SK-N-SH treated with all-trans-retinoic acid at 6 μM for 48 hours (cell line): ENCODE data around the gene C1QTNF4.

Experiments used
- ATAC-seq: fragments of 200-7000 bp; cut with Tn5 transposase; 3 replicates; pipeline ENCODE4 v1.9.1; 2020; ENCODE audit warnings: mild to moderate bottlenecking, moderate library complexity
- ARNTL ChIP-seq: fragments of 450-650 bp; formaldehyde crosslinking; IDR thresholded peaks from 2 replicates; pipeline ENCODE4 v1.5.0; 2020; ENCODE audit warnings: low read depth, mild to moderate bottlenecking, moderate library complexity, borderline replicate concordance
- BACH2 ChIP-seq: fragments of 250-450 bp; sonication (Bioruptor Pico); IDR thresholded peaks from 2 replicates; pipeline ENCODE4 v1.9.0; 2021; ENCODE audit warnings: mild to moderate bottlenecking, borderline replicate concordance
- CREB5 ChIP-seq: fragments of 250-450 bp; sonication (Bioruptor Pico); IDR thresholded peaks from 2 replicates; pipeline ENCODE4 v1.5.1; 2020; ENCODE audit warnings: low read depth, mild to moderate bottlenecking, moderate library complexity
- CSDC2 ChIP-seq: fragments of 250-450 bp; sonication (Bioruptor Pico); IDR thresholded peaks from 2 replicates; pipeline ENCODE4 v1.5.0; 2020; ENCODE audit warnings: mild to moderate bottlenecking, moderate library complexity
- ESRRG ChIP-seq: fragments of 250-450 bp; sonication (Bioruptor Pico); IDR thresholded peaks from 2 replicates; pipeline ENCODE4 v1.6.1; 2021; ENCODE audit warnings: mild to moderate bottlenecking
- GLIS3 ChIP-seq: fragments of 250-450 bp; sonication (Bioruptor Pico); IDR thresholded peaks from 2 replicates; pipeline ENCODE4 v1.5.0; 2020; ENCODE audit warnings: mild to moderate bottlenecking, moderate library complexity
- ISL1 ChIP-seq: fragments of 250-450 bp; sonication (Bioruptor Pico); IDR thresholded peaks from 2 replicates; pipeline ENCODE4 v2.1.2; 2022; ENCODE audit warnings: mild to moderate bottlenecking, moderate library complexity
- OSR1 ChIP-seq: fragments of 250-450 bp; sonication (Bioruptor Pico); IDR thresholded peaks from 2 replicates; pipeline ENCODE4 v1.8.0; 2022; ENCODE audit warnings: moderate library complexity, mild to moderate bottlenecking, inconsistent platforms
- PATZ1 ChIP-seq: fragments of 250-450 bp; sonication (Bioruptor Pico); IDR thresholded peaks from 2 replicates; pipeline ENCODE4 v1.8.0; 2020; ENCODE audit warnings: mild to moderate bottlenecking, moderate library complexity, borderline replicate concordance
- PPARA ChIP-seq: fragments of 250-450 bp; sonication (Bioruptor Pico); IDR thresholded peaks from 2 replicates; pipeline ENCODE4 v1.5.0; 2020; ENCODE audit warnings: mild to moderate bottlenecking, borderline replicate concordance
- RARB ChIP-seq: fragments of 250-450 bp; sonication (Bioruptor Pico); IDR thresholded peaks from 2 replicates; pipeline ENCODE4 v1.8.0; 2021; ENCODE audit warnings: mild to moderate bottlenecking, moderate library complexity
- SNAI2 ChIP-seq: fragments of 250-450 bp; sonication (Bioruptor Pico); IDR thresholded peaks from 2 replicates; pipeline ENCODE4 v1.5.0; 2020; ENCODE audit warnings: mild to moderate bottlenecking, moderate library complexity
- TCF4 ChIP-seq: fragments of 250-450 bp; sonication (Bioruptor Pico); IDR thresholded peaks from 2 replicates; pipeline ENCODE4 v1.8.0; 2021; ENCODE audit warnings: mild to moderate bottlenecking, moderate library complexity, borderline replicate concordance
- TOX ChIP-seq: fragments of 250-450 bp; sonication (Bioruptor Pico); IDR thresholded peaks from 2 replicates; pipeline ENCODE4 v1.8.0; 2021; ENCODE audit warnings: mild to moderate bottlenecking, moderate library complexity, borderline replicate concordance
- ZC3H10 ChIP-seq: fragments of 250-450 bp; sonication (Bioruptor Pico); IDR thresholded peaks from 2 replicates; pipeline ENCODE4 v1.5.1; 2021; ENCODE audit warnings: mild to moderate bottlenecking, moderate library complexity
- ZFP3 ChIP-seq: fragments of 250-450 bp; sonication (Bioruptor Pico); IDR thresholded peaks from 2 replicates; pipeline ENCODE4 v1.5.0; 2020; ENCODE audit warnings: mild to moderate bottlenecking, moderate library complexity
- ZFP30 ChIP-seq: fragments of 450-650 bp; formaldehyde crosslinking; IDR thresholded peaks from 2 replicates; pipeline ENCODE4 v1.5.0; 2022; ENCODE audit warnings: mild to moderate bottlenecking, moderate library complexity
- ZNF565 ChIP-seq: fragments of 450-650 bp; formaldehyde crosslinking; conservative IDR thresholded peaks from 2 replicates; pipeline ENCODE4 v1.5.0; 2020; ENCODE audit warnings: low read depth, mild to moderate bottlenecking, moderate library complexity
- ZNF70 ChIP-seq: fragments of 450-650 bp; formaldehyde crosslinking; IDR thresholded peaks from 2 replicates; pipeline ENCODE4 v1.5.0; 2020; ENCODE audit warnings: mild to moderate bottlenecking, moderate library complexity
- ZNF8 ChIP-seq: fragments of 450-650 bp; formaldehyde crosslinking; IDR thresholded peaks from 2 replicates; pipeline ENCODE4 v1.5.0; 2020; ENCODE audit warnings: mild to moderate bottlenecking, moderate library complexity
- TF ChIP-seq, protein P1 (sequence below): fragments of 250-450 bp; sonication (Bioruptor Pico); IDR thresholded peaks from 2 replicates; pipeline ENCODE4 v1.5.1; 2021; ENCODE audit warnings: mild to moderate bottlenecking, moderate library complexity
- TF ChIP-seq, protein P2 (sequence below): fragments of 250-450 bp; sonication (Bioruptor Pico); IDR thresholded peaks from 2 replicates; pipeline ENCODE4 v1.8.0; 2021; ENCODE audit warnings: low read depth, mild to moderate bottlenecking, moderate library complexity, borderline replicate concordance

C1QTNF4 gene

GRCh38 chr11:47589977-47590861 is 4.0 kb downstream of the C1QTNF4 start:
- no peak for ATAC-seq
- TF ChIP-seq ZFP3 (no peak), ZFP30 (no peak), SNAI2 (CRISPR knock-in tag) (no peak), CREB5 (CRISPR knock-in tag) (no peak), BACH2 (CRISPR knock-in tag) (no peak), OSR1 (CRISPR knock-in tag) (no peak), ARNTL (CRISPR knock-in tag) (no peak), RARB (CRISPR knock-in tag) (no peak), ZC3H10 (CRISPR knock-in tag) (no peak), TCF4 (CRISPR knock-in tag) (no peak), TOX (CRISPR knock-in tag) (no peak), PPARA (CRISPR knock-in tag) (no peak), ZNF8 (CRISPR knock-in tag) (no peak), ZNF565 (CRISPR knock-in tag) (no peak), ZNF70 (CRISPR knock-in tag) (no peak), ESRRG (CRISPR knock-in tag) (no peak), ISL1 (no peak)
- TF ChIP-seq, protein P1, sequence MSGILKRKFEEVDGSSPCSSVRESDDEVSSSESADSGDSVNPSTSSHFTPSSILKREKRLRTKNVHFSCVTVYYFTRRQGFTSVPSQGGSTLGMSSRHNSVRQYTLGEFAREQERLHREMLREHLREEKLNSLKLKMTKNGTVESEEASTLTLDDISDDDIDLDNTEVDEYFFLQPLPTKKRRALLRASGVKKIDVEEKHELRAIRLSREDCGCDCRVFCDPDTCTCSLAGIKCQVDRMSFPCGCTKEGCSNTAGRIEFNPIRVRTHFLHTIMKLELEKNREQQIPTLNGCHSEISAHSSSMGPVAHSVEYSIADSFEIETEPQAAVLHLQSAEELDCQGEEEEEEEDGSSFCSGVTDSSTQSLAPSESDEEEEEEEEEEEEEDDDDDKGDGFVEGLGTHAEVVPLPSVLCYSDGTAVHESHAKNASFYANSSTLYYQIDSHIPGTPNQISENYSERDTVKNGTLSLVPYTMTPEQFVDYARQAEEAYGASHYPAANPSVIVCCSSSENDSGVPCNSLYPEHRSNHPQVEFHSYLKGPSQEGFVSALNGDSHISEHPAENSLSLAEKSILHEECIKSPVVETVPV (CRISPR knock-in tag): no peak
- TF ChIP-seq, protein P2, sequence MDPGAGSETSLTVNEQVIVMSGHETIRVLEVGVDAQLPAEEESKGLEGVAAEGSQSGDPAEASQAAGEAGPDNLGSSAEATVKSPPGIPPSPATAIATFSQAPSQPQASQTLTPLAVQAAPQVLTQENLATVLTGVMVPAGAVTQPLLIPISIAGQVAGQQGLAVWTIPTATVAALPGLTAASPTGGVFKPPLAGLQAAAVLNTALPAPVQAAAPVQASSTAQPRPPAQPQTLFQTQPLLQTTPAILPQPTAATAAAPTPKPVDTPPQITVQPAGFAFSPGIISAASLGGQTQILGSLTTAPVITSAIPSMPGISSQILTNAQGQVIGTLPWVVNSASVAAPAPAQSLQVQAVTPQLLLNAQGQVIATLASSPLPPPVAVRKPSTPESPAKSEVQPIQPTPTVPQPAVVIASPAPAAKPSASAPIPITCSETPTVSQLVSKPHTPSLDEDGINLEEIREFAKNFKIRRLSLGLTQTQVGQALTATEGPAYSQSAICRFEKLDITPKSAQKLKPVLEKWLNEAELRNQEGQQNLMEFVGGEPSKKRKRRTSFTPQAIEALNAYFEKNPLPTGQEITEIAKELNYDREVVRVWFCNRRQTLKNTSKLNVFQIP: no peak

DNA sequence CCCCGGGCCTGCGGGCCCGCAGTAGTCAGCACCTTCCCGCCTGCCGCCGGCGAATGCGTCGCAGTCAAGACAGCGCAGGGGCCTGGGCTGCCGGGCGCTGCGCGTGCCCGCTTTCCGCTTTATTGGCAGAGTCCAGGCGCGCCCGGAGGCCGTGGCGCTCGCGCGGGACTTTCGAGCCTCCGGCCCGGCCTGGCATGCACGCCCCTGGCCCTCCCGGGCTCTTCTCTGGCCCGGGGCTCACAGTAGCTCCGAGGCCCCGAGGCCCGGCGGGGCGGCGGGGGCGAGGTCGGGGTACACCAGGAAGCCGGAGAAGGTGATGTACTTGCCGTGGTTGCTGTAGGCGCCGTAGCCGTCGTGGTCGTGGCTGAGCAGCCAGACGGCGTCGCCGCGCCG is 4.6 kb downstream of the C1QTNF4 start:
- ATAC-seq: no peak
- no peak for TF ChIP-seq ZFP3
- TF ChIP-seq BACH2 (CRISPR knock-in tag): no peak
- TF ChIP-seq OSR1 (CRISPR knock-in tag): no peak
- TF ChIP-seq ZFP30: no peak
- no peak for TF ChIP-seq RARB (CRISPR knock-in tag)
- TF ChIP-seq GLIS3 (CRISPR knock-in tag): no peak
- TF ChIP-seq, protein P2: no peak
- TF ChIP-seq, protein P1 (CRISPR knock-in tag): no peak
- TF ChIP-seq CREB5 (CRISPR knock-in tag): no peak
- no peak for TF ChIP-seq ESRRG (CRISPR knock-in tag)
- TF ChIP-seq ZNF565 (CRISPR knock-in tag): no peak
- TF ChIP-seq TCF4 (CRISPR knock-in tag): no peak
- no peak for TF ChIP-seq ZNF70 (CRISPR knock-in tag)
- TF ChIP-seq TOX (CRISPR knock-in tag): no peak
- TF ChIP-seq CSDC2 (CRISPR knock-in tag): no peak
- TF ChIP-seq ZC3H10 (CRISPR knock-in tag): no peak
- no peak for TF ChIP-seq PPARA (CRISPR knock-in tag)
- no peak for TF ChIP-seq PATZ1
- no peak for TF ChIP-seq ZNF8 (CRISPR knock-in tag)
